Iris pigment epithelial cell (primary cell): ENCODE measurements around the gene PNRC1.
A peak's percentile ranks its signal among the peaks of the same experiment; 100 is the strongest.
"Not testable (repeated sequence)": the region's sequence is repeated elsewhere in the genome, so short reads cannot be mapped to it uniquely, and the experiment has no call there.

Experiments
- DNase-seq: peaks from one replicate; pipeline ENCODE4 v3.0.0-alpha.2; 2011; ENCODE audit warnings: low read depth

Gene PNRC1

GRCh38 chr6:89110284-89110683, 29.7 kb downstream of the PNRC1 start:
- no peak for DNase-seq

- no peak for DNase-seq
Observed at GRCh38 chr6:89111933-89112332, 31.4 kb downstream of the PNRC1 start.

GRCh38 chr6:89116702-89117101, 36.2 kb downstream of the PNRC1 start:
- DNase-seq, result no peak

- DNase-seq, result peak; percentile 41
Observed at GRCh38 chr6:89117211-89118108, 36.9 kb downstream of the PNRC1 start, which contains the start of gene SRSF12. TSS of gene SRSF12 (minus strand) at chr6:89118071. CDS start at chr6:89117887, 184 bp downstream.

GRCh38 chr6:89118931-89119330, 38.4 kb downstream of the PNRC1 start:
- no peak for DNase-seq

GRCh38 chr6:89120371-89120770, 39.8 kb downstream of the PNRC1 start:
- peak; percentile 19 for DNase-seq

GRCh38 chr6:89121934-89122333, 41.4 kb downstream of the PNRC1 start:
- DNase-seq, result no peak

GRCh38 chr6:89122625-89123024, 42.1 kb downstream of the PNRC1 start:
- DNase-seq, result peak; percentile 53

- DNase-seq, result not testable (repeated sequence)
Observed at GRCh38 chr6:89128256-89128671, 47.7 kb downstream of the PNRC1 start.

- no peak for DNase-seq
Observed at GRCh38 chr6:89131599-89131998, 51.0 kb downstream of the PNRC1 start.

GRCh38 chr6:89132057-89132456, 51.5 kb downstream of the PNRC1 start:
- no peak for DNase-seq

GRCh38 chr6:89133981-89134380, 53.4 kb downstream of the PNRC1 start:
- no peak for DNase-seq

- no peak for DNase-seq
Observed at GRCh38 chr6:89134723-89135122, 54.2 kb downstream of the PNRC1 start.
